ENCODE results near the gene ADGRF5. TPM values are rescaled to one million over a fixed set of nuclear protein-coding genes. Genes with fewer than 3 reads are reported as not detected.
"Not testable (repeated sequence)": the region's sequence is repeated elsewhere in the genome, so short reads cannot be mapped to it uniquely, and the experiment has no call there.

ADGRF5 gene
- total RNA-seq, 1 donor from 2014 or later: not detected

GRCh38 chr6:46891252-46891795, 30.4 kb downstream of the ADGRF5 start:
- intact Hi-C loops (cut with micrococcal nuclease): no loop called here

DNA sequence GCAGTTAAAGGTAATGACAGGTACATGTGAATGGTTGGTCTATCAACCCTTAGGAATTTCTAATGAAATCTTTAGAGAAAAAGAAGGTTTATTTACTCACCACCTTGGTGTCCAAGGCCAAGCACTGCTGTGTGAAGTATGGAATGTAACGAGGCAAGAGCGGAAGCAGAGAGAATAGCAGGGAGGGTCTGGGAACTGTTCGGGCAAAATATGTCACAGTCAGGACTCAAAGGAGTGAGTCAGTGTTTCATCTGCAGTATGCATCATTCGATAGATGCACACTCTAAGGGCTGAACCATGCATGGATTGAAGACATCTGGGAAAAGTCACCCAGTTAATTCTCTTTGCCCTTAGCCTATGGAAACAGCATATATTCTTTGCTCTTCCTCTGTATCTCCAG, 33.2 kb downstream of the ADGRF5 start:
- intact Hi-C loops (cut with micrococcal nuclease): no loop called here

DNA sequence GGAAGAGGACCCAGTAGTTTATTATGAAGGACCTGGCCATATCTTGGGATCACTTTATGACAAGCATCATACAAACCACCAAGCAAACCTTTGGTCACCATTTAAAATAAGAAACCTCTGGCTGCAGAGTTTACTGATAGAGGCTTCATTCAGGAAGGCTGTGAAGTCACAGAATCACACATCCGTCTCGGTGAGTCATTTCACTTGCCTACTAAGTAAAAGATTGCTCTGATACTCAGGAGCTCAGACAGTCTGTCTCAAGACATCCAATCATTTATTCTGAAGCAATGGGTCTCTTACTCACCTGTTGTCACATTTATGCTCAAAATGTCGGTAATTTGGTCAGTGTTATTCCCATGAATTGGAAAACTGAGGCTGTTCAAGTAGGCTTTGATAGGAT, 33.7 kb downstream of the ADGRF5 start:
- intact Hi-C loops (cut with micrococcal nuclease): no loop called here

DNA sequence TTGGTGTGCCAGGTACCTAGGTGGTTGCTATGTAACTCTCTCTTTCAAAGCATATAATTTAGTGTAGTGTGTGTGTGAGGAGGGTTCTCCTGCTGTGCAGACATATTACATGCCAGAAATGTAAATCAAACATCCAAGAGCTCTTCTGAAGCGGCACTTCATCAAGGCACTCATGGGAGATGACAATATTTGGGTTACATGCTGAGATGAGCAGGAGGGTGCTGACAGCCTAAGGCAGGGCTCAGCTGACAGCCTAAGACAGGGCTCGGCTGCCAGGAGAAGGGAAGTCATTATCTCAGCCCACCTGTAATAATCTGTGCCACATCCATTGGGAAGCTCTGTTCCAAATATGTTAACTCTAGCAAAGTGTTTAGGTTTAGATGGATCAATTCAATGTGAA, 39.1 kb downstream of the ADGRF5 start:
- intact Hi-C loops (cut with micrococcal nuclease): no loop called here

- intact Hi-C loops (cut with micrococcal nuclease): no loop called here
These were observed 42.7 kb downstream of the ADGRF5 start for GRCh38 chr6:46879003-46879402.

- intact Hi-C loops (cut with micrococcal nuclease): no loop called here
These were observed 45.6 kb downstream of the ADGRF5 start for GRCh38 chr6:46876126-46876525.

GRCh38 chr6:46867411-46867810, 54.3 kb downstream of the ADGRF5 start:
- intact Hi-C loops (cut with micrococcal nuclease): no loop called here

DNA sequence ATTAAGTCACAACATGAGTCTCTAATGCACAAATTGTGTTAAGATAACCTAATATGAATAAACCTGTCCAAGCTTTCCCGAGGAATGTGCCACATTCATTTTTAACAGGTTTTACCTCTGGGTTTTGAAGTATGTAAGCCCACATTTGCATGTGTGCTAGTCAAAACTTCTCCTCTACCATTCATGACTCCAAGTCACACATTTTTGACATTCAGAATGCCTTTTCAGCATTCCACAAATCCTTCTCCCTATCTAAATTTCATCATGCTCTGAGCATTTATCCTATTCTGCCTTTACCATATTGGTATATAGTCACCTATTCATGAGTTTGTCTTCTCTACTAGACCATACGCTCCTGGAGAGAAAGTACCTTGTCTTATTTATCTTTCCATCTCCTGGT, 56.5 kb downstream of the ADGRF5 start:
- intact Hi-C loops (cut with micrococcal nuclease): no loop called here

DNA sequence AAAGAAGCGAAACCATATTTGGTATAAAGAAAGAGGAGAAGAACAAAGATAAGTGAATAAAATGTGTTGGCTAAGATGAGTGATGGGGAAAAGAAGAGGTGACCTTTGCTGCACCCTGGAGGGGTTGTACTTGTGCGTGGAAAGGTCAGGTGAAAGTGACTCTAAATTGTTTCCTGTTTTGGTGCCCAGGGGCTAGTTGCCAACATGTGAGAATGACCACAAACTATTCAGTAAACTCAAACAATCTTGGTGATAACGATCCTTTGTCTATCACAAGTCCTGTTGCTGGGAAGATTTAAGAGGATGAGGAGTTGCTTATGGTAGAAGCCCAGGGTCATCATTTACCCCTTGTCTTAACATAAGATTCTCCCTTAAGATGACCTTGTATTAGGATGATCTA, 57.9 kb downstream of the ADGRF5 start:
- intact Hi-C loops (cut with micrococcal nuclease): no loop called here

DNA sequence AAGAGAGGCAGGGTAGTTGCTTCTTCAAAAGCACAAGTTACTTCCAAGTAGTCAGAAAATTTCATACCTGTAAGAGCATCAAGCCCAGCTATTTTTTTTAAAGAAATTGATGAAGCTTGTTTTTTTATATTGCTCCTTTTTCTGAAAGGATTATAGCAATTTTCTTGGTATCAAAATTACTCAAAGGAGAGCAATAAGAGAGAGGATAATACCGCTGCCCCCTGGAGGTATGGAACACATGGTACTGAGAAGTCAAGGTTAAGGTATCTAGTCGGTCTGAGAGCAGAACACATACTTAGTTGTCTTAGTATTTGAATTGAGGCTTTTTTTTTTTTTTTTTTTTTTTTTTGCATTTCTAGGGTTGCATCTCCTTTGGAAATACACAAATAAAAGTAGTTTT, 59.4 kb downstream of the ADGRF5 start:
- intact Hi-C loops (cut with micrococcal nuclease): no loop called here

- intact Hi-C loops (cut with micrococcal nuclease): loop anchor here (10.0 kb wide), 1 partner anchor 761 kb away; no protein-coding TSS in a partner anchor
These were observed 65.8 kb downstream of the ADGRF5 start for GRCh38 chr6:46855966-46856365.

DNA sequence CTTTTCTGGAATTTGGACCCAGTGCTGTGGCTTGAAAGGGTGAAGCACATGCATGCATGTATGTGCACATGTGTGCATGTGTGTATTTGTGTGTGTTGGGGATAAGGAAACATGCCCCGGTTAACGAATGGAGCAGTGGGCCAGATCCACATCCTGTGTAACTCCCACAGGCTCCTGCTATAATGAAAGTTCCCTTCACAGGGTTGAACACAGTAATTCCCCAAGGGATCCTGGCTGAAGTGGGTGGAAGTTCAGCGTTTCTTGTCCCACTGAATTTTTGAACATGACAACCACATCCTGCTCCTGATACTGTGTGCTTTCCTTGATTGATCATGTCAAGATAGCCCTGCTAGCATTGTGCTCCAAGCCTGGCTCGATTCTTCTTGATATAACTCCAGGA, 70.2 kb downstream of the ADGRF5 start:
- intact Hi-C loops (cut with micrococcal nuclease): loop anchor here (10.0 kb wide), 1 partner anchor 757 kb away; no protein-coding TSS in a partner anchor

DNA sequence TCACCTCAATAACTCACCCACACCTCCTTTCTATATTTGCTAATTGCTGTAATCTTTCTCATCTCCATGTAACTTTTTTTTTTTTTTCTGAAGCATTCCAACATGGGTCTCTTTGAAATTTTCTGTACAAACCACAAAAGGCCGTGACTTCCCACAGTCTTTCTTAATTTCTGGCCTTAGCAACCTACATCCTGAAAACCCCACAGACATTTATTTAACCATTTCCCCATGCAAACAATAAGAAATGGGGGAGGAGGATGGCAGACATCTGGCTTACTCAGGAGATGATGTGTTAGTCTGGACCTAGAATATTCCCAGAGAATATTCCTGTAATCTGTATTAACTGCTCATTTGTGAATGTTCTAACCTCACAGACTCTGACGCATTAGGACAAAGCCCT, 70.9 kb downstream of the ADGRF5 start:
- intact Hi-C loops (cut with micrococcal nuclease): loop anchor here (10.0 kb wide), 1 partner anchor 756 kb away; no protein-coding TSS in a partner anchor

DNA sequence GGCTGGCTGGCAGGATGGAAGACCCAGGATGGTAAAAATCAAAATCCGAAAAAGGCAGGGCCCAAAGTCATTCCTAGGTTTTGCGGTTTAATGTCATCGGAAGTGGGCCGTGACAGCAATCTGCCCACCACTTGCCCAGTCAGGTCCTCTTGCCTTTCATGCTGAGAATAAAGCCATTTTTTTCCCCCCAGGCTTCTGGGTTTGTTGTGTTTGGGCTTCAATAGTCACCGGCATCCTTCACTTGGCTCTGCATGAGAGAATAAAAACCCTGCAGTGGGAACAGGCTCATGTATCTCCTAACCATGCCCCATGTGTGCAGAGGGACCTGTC, 72.4 kb downstream of the ADGRF5 start:
- intact Hi-C loops (cut with micrococcal nuclease): loop anchor here (1.0 kb wide), 2 partner anchors 198 to 461 kb away; no protein-coding TSS in a partner anchor

DNA sequence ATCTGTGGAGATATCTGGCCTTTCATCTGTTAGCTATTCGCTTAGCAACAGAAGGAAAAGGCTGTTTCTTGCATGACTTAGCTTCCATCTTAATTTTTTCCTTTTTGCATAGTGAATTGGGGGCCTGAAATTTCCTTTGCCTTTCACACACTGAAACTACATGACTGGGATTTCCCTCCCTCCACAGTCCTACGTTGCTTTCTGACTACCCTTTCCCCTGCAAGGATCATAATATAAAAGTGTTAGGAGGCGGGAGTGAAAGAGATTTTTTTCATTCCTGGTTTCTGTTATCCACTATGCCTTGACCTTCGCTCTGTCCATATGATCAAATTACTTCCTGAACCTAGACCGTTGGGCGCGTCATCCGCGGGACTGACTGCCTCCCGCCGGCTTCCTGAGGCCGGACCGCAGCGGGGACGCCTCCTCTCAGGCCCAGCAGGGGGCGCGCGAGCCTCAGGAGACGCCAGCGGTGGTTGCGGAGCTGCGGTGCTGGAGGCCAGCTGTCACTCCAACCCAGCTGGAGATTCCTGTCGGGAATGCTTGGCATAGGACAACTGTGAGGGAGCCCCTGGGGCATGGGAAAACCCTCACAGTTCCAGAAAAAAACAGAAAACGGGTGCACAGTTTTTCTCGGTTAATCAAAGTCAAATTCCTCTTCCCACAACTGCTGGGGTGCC, 72.9 kb downstream of the ADGRF5 start:
- intact Hi-C loops (cut with micrococcal nuclease): loop anchor here (1.0 kb wide), 2 partner anchors 198 to 461 kb away; no protein-coding TSS in a partner anchor

GRCh38 chr6:46845126-46845525, 76.6 kb downstream of the ADGRF5 start:
- intact Hi-C loops (cut with micrococcal nuclease): no loop called here

DNA sequence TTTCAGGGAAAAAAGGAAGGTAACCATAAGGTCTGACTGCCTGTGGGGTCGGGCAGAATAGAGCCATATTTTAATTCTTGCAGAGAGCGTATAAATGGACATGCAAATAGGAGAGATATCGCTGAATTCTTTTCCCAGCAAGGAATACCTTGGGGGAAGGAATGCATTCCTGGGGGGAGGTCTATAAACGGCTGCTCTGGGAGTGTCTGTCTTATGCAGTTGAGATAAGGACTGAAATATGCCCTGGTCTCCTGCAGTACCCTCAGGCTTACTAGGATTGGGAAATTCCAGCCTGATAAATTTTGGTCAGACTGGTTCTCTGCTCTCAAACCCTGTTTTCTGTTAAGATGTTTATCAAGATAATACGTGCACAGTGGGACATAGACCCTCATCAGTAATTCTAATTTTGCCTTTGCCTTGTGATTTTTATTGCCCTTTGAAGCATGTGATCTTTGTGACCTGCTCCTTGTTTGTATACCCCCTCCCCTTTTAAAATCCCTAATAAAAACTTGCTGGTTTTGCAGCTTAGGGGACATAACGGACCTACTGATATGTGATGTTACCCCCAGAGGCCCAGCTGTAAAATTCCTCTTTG, 79.4 kb downstream of the ADGRF5 start:
- intact Hi-C loops (cut with micrococcal nuclease): not testable (repeated sequence)

DNA sequence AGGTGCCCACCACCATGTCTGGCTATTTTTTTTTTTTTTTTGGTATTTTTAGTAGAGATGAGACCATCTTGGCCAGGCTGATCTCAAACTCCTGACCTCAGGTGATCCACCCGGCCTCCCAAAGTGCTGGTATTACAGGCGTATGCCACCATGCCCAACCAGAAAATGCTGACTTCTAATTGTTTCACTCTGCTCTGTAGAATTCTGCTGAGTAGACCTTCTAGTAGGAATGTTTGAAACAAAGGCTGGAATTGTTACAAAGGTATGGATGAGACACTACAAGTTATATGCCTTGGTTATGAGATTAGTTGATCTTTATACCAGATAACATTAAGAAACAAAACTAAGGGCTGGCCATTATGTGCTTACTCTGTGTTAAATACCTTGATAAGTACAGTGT, 83.7 kb downstream of the ADGRF5 start:
- intact Hi-C loops (cut with micrococcal nuclease): no loop called here

GRCh38 chr6:46834991-46835390, 86.7 kb downstream of the ADGRF5 start:
- intact Hi-C loops (cut with micrococcal nuclease): not testable (repeated sequence)

- intact Hi-C loops (cut with micrococcal nuclease): not testable (repeated sequence)
These were observed 87.4 kb downstream of the ADGRF5 start for GRCh38 chr6:46834257-46834916.

- intact Hi-C loops (cut with micrococcal nuclease): no loop called here
These were observed 88.9 kb downstream of the ADGRF5 start for GRCh38 chr6:46832816-46833215.

- intact Hi-C loops (cut with micrococcal nuclease): no loop called here
These were observed 92.8 kb downstream of the ADGRF5 start for GRCh38 chr6:46828939-46829338.

All from T-helper 1 cell treated with Interleukin-12 subunit alpha and Interleukin-12 subunit beta and Interleukin-4 antibody, amounts not matched to agents 30 ng/mL and 1 ng/mL, for 36 hours (primary cell).